Heart left ventricle (tissue), 13 donors: ENCODE results near the gene NFASC.

Source experiments
- CTCF ChIP-seq, 12 donors: fragments of 200-600 bp; sonication (generic) in 4 of 12; IDR thresholded peaks; one replicate each; pipeline versions ENCODE4 v1.5.0 to v1.8.0; 2018 to 2022; ENCODE audit warnings: antibody characterized with exemption in 12 of 12, mild to moderate bottlenecking in 5 of 12
- POLR2A ChIP-seq, 2 donors: fragments of 450-650 bp; IDR thresholded peaks; one replicate each; pipeline ENCODE4 v1.6.1; 2017; ENCODE audit warnings: antibody characterized with exemption in 2 of 2, mild to moderate bottlenecking in 2 of 2, moderate library complexity in 2 of 2
- donor health status: ischemic (EF 13 %, LVEDD 7.1; RV severe dilation, severe dysfunction).
- donor health status: DM: no; HTN: yes; CAD: no.
- donor health status: DM: no; HTN: no; CAD: no.
- donor health status: ischemic (EF 25% LVEDD 6.9; RV normal size, moderate dysfunction).
- donor health status: ischemic (EF 25% LVEDD 5.7; RV mildly dilated, moderate dysfunction).
- donor health status: ischemic (EF 35%, LVEDD 5.7; RV mildly dilated, moderate dysfunction).
- donor health status: nonischemic (EF 11% LVEDD 7.7; RV severe dilation, severe dysfunction).
- donor health status: DM: yes; HTN: yes; CAD: no.
- donor health status: PGD.
- donor health status: ischemic (EF 29% LVEDD 5.4; RV normal size, mild dysfunction).
- donor health status: nonischemic (EF 23%, LVEDD 6.1; RV moderate dilation, normal function).

DNA sequence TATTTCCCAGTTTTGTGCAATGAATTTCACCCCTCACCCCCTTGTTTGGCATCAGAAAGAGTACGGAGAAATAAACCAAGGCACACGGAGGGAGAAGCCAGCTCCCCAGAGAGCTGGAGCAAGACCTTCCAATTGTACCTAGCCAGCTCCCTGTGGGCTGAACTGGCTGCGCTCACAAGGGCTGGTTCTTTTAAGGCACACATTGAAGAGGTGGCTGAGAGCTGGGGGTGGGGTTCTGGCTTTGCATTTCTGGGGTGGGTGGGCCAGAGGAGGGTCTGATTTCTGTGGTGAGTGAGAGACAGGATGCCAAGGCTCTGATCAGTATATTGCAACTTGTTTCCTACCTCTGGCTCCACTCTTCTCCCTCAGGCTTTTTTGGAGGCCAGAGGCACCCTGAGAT, 39.5 kb upstream of the NFASC start:
- TF ChIP-seq CTCF (IDR thresholded peaks at IDR 0.05) (no peak), POLR2A (IDR thresholded peaks at IDR 0.05) (no peak)
